ENCODE measurements around the gene TNFAIP8. TPM values are rescaled to one million over a fixed set of nuclear protein-coding genes. Genes with fewer than 3 reads are reported as not detected.
A peak's percentile ranks its signal among the peaks of the same experiment; 100 is the strongest.

The TNFAIP8 gene
- total and polyA plus RNA-seq, 10 of the 15 experiments (the other 5 are each of a cell fraction or from before 2014, with no cell fraction given), result 124 to 324 (median 177) TPM

GRCh38 chr5:119335261-119335677 lies 20.6 kb upstream of the TNFAIP8 start:
- ChIA-PET SMC1A (ENCODE audit: uncharacterized antibody, unreplicated experiment) (interaction anchor here (0.5 to 34.8 kb wide), 13 partner anchors 9 to 305 kb away, joined by 3 to 1117 read pairs (median 23); partner anchors contain the start of gene TNFAIP8), CTCF (interaction anchor here (0.7 to 20.3 kb wide), 14 partner anchors 12 to 262 kb away, joined by 3 to 261 read pairs (median 10); partner anchors contain the start of gene TNFAIP8), RAD21 (ENCODE audit: unreplicated experiment) (interaction anchor here (1.0 to 18.7 kb wide), 17 partner anchors 7 to 313 kb away, joined by 3 to 501 read pairs (median 11); partner anchors contain the start of gene TNFAIP8), POLR2A (interaction anchor here (1.0 to 20.9 kb wide), 10 partner anchors 8 to 67 kb away, joined by 3 to 657 read pairs (median 10); partner anchors contain the start of gene TNFAIP8)
- Histone ChIP-seq H4K20me1 (ENCODE audit: control insufficient read depth, insufficient read depth) (no peaks in the 10 kb centered on the region), H3K36me3 (ENCODE audit: control insufficient read depth in 2 of 2, insufficient read depth in 2 of 2, low read length in 1 of 2) (no peaks in the 10 kb centered on the region; a peak in 1 of 4 replicates), H3K27ac (ENCODE audit: control insufficient read depth, insufficient read depth) (peak overlapping the region; percentile 100), H3K4me2 (ENCODE audit: control insufficient read depth, insufficient read depth) (peak overlapping the region; percentile 99), H3K4me3 (peak overlapping the region; percentile 78), H3K4me1 (ENCODE audit: control insufficient read depth, insufficient read depth, low read length) (peaks cover 64% of the 10 kb centered on the region), H3K79me2 (ENCODE audit: control insufficient read depth, insufficient read depth, low read length) (peaks cover 100% of the 10 kb centered on the region), H3K9ac (ENCODE audit: control insufficient read depth, insufficient read depth, low read length) (peak overlapping the region; percentile 64), H3K9me3 (replicated peaks; ENCODE audit: control insufficient read depth, insufficient read depth, low read length) (no peaks in the 10 kb centered on the region), H3K27me3 (replicated peaks in 1 of 2; ENCODE audit: control insufficient read depth in 2 of 2, insufficient read depth in 2 of 2, low read length in 1 of 2) (no peaks in the 10 kb centered on the region), H2AFZ (ENCODE audit: control insufficient read depth, low read depth, low read length) (no peak overlapping the region)
- FAIRE-seq, result no peak
- in situ Hi-C loops (cut with MboI), result no loop called here
- no peak for DNase-seq (ENCODE audit: low read depth, low spot score)
- WGBS (ENCODE audit: insufficient coverage, insufficient replicate concordance, low lambda C conversion rate, missing lambda C conversion rate), result 15% methylated on average over 4 of the region's 4 CpGs
- peak; percentile 12 for ATAC-seq
- BruUV-seq (replicated peaks), result no TSS peak
- intact Hi-C loops (cut with micrococcal nuclease; ENCODE audit: unreplicated experiment), result loop anchor here (5.0 to 10.0 kb wide), 2 partner anchors 263 to 310 kb away; partner anchors contain the start of gene DMXL1
- TF ChIP-seq SMAD1 (IDR thresholded peaks at IDR 0.05; ENCODE audit: low read depth, partially characterized antibody), result peak; percentile 21
- peak; percentile 46 for TF ChIP-seq POLR2A (IDR thresholded peaks at IDR 0.05; ENCODE audit: low read depth, low read length)
- TF ChIP-seq RB1 (IDR thresholded peaks at IDR 0.05; ENCODE audit: borderline replicate concordance), result no peak
- no peak for TF ChIP-seq ATF2 (IDR thresholded peaks at IDR 0.05; ENCODE audit: low read length)
- TF ChIP-seq MTA2 (IDR thresholded peaks at IDR 0.05; ENCODE audit: low read depth), result no peak
- no peak for TF ChIP-seq CEBPB (IDR thresholded peaks at IDR 0.05; ENCODE audit: borderline replicate concordance in 1 of 2, low read depth in 2 of 2, low read length in 2 of 2)
- no peak for TF ChIP-seq POLR2AphosphoS2 (IDR thresholded peaks at IDR 0.05; ENCODE audit: low read depth, low read length)
- TF ChIP-seq NFYA (IDR thresholded peaks at IDR 0.05; ENCODE audit: borderline replicate concordance, low read depth, low read length), result no peak
- TF ChIP-seq NKRF (conservative IDR thresholded peaks at IDR 0.05), result no peak
- TF ChIP-seq, protein P1, sequence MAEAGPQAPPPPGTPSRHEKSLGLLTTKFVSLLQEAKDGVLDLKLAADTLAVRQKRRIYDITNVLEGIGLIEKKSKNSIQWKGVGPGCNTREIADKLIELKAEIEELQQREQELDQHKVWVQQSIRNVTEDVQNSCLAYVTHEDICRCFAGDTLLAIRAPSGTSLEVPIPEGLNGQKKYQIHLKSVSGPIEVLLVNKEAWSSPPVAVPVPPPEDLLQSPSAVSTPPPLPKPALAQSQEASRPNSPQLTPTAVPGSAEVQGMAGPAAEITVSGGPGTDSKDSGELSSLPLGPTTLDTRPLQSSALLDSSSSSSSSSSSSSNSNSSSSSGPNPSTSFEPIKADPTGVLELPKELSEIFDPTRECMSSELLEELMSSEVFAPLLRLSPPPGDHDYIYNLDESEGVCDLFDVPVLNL (IDR thresholded peaks at IDR 0.05; ENCODE audit: low read depth, low read length), result no peak
- no peak for TF ChIP-seq KLF5 (IDR thresholded peaks at IDR 0.05; ENCODE audit: partially characterized antibody)
- no peak for TF ChIP-seq NFXL1 (IDR thresholded peaks at IDR 0.05; ENCODE audit: borderline replicate concordance)
- TF ChIP-seq RAD51 (IDR thresholded peaks at IDR 0.05), result 0 out of 2 replicates have a peak, but pooled peaks have one; percentile 11
- TF ChIP-seq ZNF592 (IDR thresholded peaks at IDR 0.05), result no peak

Measured in GM12878 (cell line).